Medulla oblongata (tissue), 1 donor: ENCODE measurements around the gene PZP.
"Not testable (repeated sequence)": the region's sequence is repeated elsewhere in the genome, so short reads cannot be mapped to it uniquely, and the experiment has no call there.

Source experiments
- DNase-seq: peaks from one replicate; pipeline ENCODE4 v3.0.0-alpha.2; 2015; ENCODE audit errors: extremely low spot score

The PZP gene

GRCh38 chr12:9184276-9184675 lies 23.9 kb downstream of the PZP start:
- no peak for DNase-seq

GRCh38 chr12:9180810-9181209 lies 27.4 kb downstream of the PZP start:
- DNase-seq = no peak

- no peak for DNase-seq
Observed at GRCh38 chr12:9179781-9180180, 28.4 kb downstream of the PZP start.

GRCh38 chr12:9169979-9170634 lies 38.1 kb downstream of the PZP start:
- no peak for DNase-seq

- not testable (repeated sequence) for DNase-seq
Observed at GRCh38 chr12:9167345-9167744, 40.9 kb downstream of the PZP start.

GRCh38 chr12:9163392-9163791 lies 44.8 kb downstream of the PZP start:
- no peak for DNase-seq

- DNase-seq = no peak
Observed at GRCh38 chr12:9156119-9156518, 52.1 kb downstream of the PZP start.

- no peak for DNase-seq
Observed at GRCh38 chr12:9149372-9149771, 58.8 kb downstream of the PZP start.

- DNase-seq = no peak
Observed at GRCh38 chr12:9148926-9149325, 59.3 kb downstream of the PZP start.

- DNase-seq = no peak
Observed at GRCh38 chr12:9147461-9147860, 60.7 kb downstream of the PZP start.

GRCh38 chr12:9144730-9145106 lies 63.5 kb downstream of the PZP start:
- DNase-seq = no peak

- DNase-seq = no peak
Observed at GRCh38 chr12:9143929-9144729, 64.1 kb downstream of the PZP start.

- no peak for DNase-seq
Observed at GRCh38 chr12:9143137-9143536, 65.1 kb downstream of the PZP start.

GRCh38 chr12:9139588-9140290 lies 68.5 kb downstream of the PZP start:
- not testable (repeated sequence) for DNase-seq

GRCh38 chr12:9135903-9136310 lies 72.3 kb downstream of the PZP start:
- no peak for DNase-seq

GRCh38 chr12:9134981-9135628 lies 73.1 kb downstream of the PZP start:
- DNase-seq = no peak

- DNase-seq = no peak
Observed at GRCh38 chr12:9133216-9133916, 74.8 kb downstream of the PZP start.

GRCh38 chr12:9132008-9132535 lies 76.1 kb downstream of the PZP start:
- DNase-seq = no peak

GRCh38 chr12:9130244-9130643 lies 78.0 kb downstream of the PZP start:
- DNase-seq = no peak

- no peak for DNase-seq
Observed at GRCh38 chr12:9127936-9128663, 80.1 kb downstream of the PZP start.

GRCh38 chr12:9127484-9127883 lies 80.7 kb downstream of the PZP start:
- no peak for DNase-seq
